Vagina (tissue), 2 donors: Measurements from ENCODE around the gene FADD. TPM values are rescaled to one million over a fixed set of nuclear protein-coding genes. Genes with fewer than 3 reads are reported as not detected.
A peak's percentile ranks its signal among the peaks of the same experiment; 100 is the strongest.

ENCODE experiments used
- DNase-seq, 2 donors: peaks; one replicate each; pipeline ENCODE4 v3.0.0-alpha.2; 2017; ENCODE audit errors: extremely low spot score in 2 of 2
- H3K27ac ChIP-seq: fragments of 200-600 bp; sonication (generic); one replicate; pipeline ENCODE4 v1.5.1; 2019
- H3K27me3 ChIP-seq: fragments of 200-600 bp; sonication (generic); one replicate; pipeline ENCODE4 v1.5.1; 2019
- H3K36me3 ChIP-seq, 2 donors: fragments of 200-600 bp; sonication (generic); one replicate each; pipeline ENCODE4 v1.5.1; 2017 to 2019
- H3K4me1 ChIP-seq: fragments of 200-600 bp; sonication (generic); one replicate; pipeline ENCODE4 v1.5.1; 2019
- H3K4me3 ChIP-seq, 2 donors: fragments of 200-600 bp; sonication (generic); 1 replicate in 1 of 2; 2 replicates in 1 of 2; pipeline ENCODE4 v1.5.1; 2016 to 2019
- H3K9me3 ChIP-seq: fragments of 200-600 bp; sonication (generic); one replicate; pipeline ENCODE4 v1.5.1; 2019
- CTCF ChIP-seq, 3 experiments: fragments of 450-650 bp in 2 of 3; fragments of 200-600 bp in 1 of 3; sonication (generic) in 1 of 3; IDR thresholded peaks; one replicate each; pipeline ENCODE4 v1.5.1; 2017 to 2019; ENCODE audit warnings: antibody characterized with exemption in 3 of 3, mild to moderate bottlenecking in 2 of 3, moderate library complexity in 2 of 3
- POLR2A ChIP-seq, 2 donors: fragments of 450-650 bp; IDR thresholded peaks; one replicate each; pipeline ENCODE4 v1.6.1; 2017; ENCODE audit warnings: antibody characterized with exemption in 2 of 2, mild to moderate bottlenecking in 2 of 2, moderate library complexity in 2 of 2
- POLR2AphosphoS5 ChIP-seq, 2 donors: sonication (generic); formaldehyde crosslinking; IDR thresholded peaks; one replicate each; pipeline ENCODE4 v1.9.0; 2017; ENCODE audit warnings: antibody characterized with exemption in 2 of 2, mild to moderate bottlenecking in 2 of 2, low read depth in 1 of 2; ENCODE audit not compliant: insufficient read depth in 1 of 2
- intact Hi-C: fragments of 100-400 bp; cut with DNase I; formaldehyde crosslinking; loops from one replicate; pipeline ENCODE4 v1.15.1; 2023
- total RNA-seq: library from RNA; depleted of rRNA; stranded (reverse); fragments of >200 nt; gene quantifications from one replicate; pipeline ENCODE4 v1.2.3, GENCODE V29; 2016

Gene FADD
- total RNA-seq, result 21.6 TPM

- Histone ChIP-seq H3K27me3 (no peaks in the 10 kb centered on the region), H3K9me3 (no peaks in the 10 kb centered on the region), H3K4me1 (peaks cover 37% of the 10 kb centered on the region), H3K4me3 (peak within 1 kb of the TSS; percentile 92 to 93), H3K36me3 (peaks cover 0 to 22% of the 10 kb centered on the region in 2 donors), H3K27ac (peak within 1 kb of the TSS; percentile 85)
- TF ChIP-seq POLR2A (IDR thresholded peaks at IDR 0.05), result no peak
- peak; percentile 85 to 86 for TF ChIP-seq POLR2AphosphoS5 (IDR thresholded peaks at IDR 0.05; ENCODE audit: insufficient read depth in 1 of 2, low read depth in 1 of 2)
- TF ChIP-seq CTCF (IDR thresholded peaks at IDR 0.05), result peak in 1 of 3 experiments; percentile 7
- DNase-seq, result no peak
- intact Hi-C loops, result no loop called here
These were observed at the start of gene FADD for GRCh38 chr11:70202920-70203750. Gene FADD, plus strand, starts transcription at chr11:70203296. Its CDS starts 164 bp downstream, at chr11:70203460.

- Histone ChIP-seq H3K9me3 (no peaks in the 10 kb centered on the region), H3K4me3 (no peak overlapping the region), H3K27ac (no peak overlapping the region), H3K4me1 (peaks cover 11% of the 10 kb centered on the region), H3K36me3 (no peaks in the 10 kb centered on the region), H3K27me3 (no peaks in the 10 kb centered on the region)
- TF ChIP-seq POLR2AphosphoS5 (IDR thresholded peaks at IDR 0.05; ENCODE audit: insufficient read depth in 1 of 2, low read depth in 1 of 2) (no peak), POLR2A (IDR thresholded peaks at IDR 0.05) (no peak), CTCF (IDR thresholded peaks at IDR 0.05) (no peak)
- intact Hi-C loops, result no loop called here
- DNase-seq, result no peak
These were observed 47.7 kb upstream of the FADD start for GRCh38 chr11:70155386-70155785.

GRCh38 chr11:70156291-70157037 is 46.6 kb upstream of the FADD start:
- Histone ChIP-seq H3K27me3 (no peaks in the 10 kb centered on the region), H3K36me3 (no peaks in the 10 kb centered on the region), H3K9me3 (no peaks in the 10 kb centered on the region), H3K27ac (no peak overlapping the region), H3K4me1 (peaks cover 16% of the 10 kb centered on the region), H3K4me3 (no peak overlapping the region)
- no peak for DNase-seq
- TF ChIP-seq CTCF (IDR thresholded peaks at IDR 0.05) (no peak), POLR2A (IDR thresholded peaks at IDR 0.05) (no peak), POLR2AphosphoS5 (IDR thresholded peaks at IDR 0.05; ENCODE audit: insufficient read depth in 1 of 2, low read depth in 1 of 2) (no peak)
- intact Hi-C loops, result no loop called here

- no peak for DNase-seq
- Histone ChIP-seq H3K4me3 (no peak overlapping the region), H3K9me3 (no peaks in the 10 kb centered on the region), H3K27ac (no peak overlapping the region), H3K27me3 (no peaks in the 10 kb centered on the region), H3K4me1 (peaks cover 16% of the 10 kb centered on the region), H3K36me3 (no peaks in the 10 kb centered on the region)
- intact Hi-C loops, result no loop called here
- TF ChIP-seq CTCF (IDR thresholded peaks at IDR 0.05) (no peak), POLR2AphosphoS5 (IDR thresholded peaks at IDR 0.05; ENCODE audit: insufficient read depth in 1 of 2, low read depth in 1 of 2) (no peak), POLR2A (IDR thresholded peaks at IDR 0.05) (no peak)
These were observed 44.9 kb upstream of the FADD start for GRCh38 chr11:70158201-70158600.
